Fibroblast of mammary gland (primary cell): ENCODE data around the gene TAOK2.
A peak's percentile ranks its signal among the peaks of the same experiment; 100 is the strongest.

Experiments used
- DNase-seq: peaks from one replicate; pipeline ENCODE4 v3.0.0-alpha.2; 2010; ENCODE audit warnings: low read depth
- H3K4me3 ChIP-seq: 2 replicates; pipeline ENCODE4 v1.5.1; 2011; ENCODE audit warnings: low read depth, mild to moderate bottlenecking, low read length, moderate library complexity; ENCODE audit not compliant: control insufficient read depth
- TF ChIP-seq, protein P1 (sequence below): conservative IDR thresholded peaks from 2 replicates; pipeline ENCODE4 v1.5.1; 2011; ENCODE audit warnings: low read depth, low read length, inconsistent platforms; ENCODE audit not compliant: control insufficient read depth, insufficient read depth

The TAOK2 gene

DNA sequence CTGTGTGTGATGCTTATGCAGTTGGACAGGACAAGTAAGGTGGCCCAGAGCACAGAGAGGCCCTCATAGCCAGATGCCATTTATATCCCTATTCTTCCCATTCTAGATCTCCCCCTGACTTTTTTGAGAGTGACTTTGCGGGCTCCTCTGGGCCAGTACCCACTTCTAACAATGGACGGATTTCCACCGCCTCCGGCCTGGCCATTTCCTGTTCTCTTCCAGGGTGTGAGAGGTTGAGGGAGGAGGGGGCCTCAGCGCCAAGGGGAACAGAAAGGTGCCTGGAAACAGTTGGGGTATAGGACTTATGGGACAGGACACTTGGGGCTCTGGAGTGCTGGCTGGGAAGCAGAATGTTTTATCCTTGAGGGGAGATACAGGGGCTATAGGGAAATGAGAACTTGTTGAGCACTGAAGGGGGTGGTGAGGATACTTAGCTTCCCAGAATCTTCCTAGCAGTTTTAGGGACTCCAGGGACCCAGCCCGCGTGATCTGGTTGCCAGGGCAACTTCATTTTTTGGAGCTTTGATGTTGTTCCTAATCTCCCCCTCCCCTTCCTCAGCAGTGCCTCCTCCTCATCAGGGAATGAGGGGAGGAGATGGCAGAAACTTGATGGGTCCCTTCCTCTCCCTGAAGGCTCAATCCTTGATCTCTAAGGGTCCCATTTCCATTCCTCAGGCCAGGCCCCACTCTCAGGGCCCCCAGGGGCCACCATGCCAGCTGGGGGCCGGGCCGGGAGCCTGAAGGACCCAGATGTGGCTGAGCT is 3.6 kb downstream of the TAOK2 start:
- DNase-seq, result no peak
- TF ChIP-seq, protein P1, sequence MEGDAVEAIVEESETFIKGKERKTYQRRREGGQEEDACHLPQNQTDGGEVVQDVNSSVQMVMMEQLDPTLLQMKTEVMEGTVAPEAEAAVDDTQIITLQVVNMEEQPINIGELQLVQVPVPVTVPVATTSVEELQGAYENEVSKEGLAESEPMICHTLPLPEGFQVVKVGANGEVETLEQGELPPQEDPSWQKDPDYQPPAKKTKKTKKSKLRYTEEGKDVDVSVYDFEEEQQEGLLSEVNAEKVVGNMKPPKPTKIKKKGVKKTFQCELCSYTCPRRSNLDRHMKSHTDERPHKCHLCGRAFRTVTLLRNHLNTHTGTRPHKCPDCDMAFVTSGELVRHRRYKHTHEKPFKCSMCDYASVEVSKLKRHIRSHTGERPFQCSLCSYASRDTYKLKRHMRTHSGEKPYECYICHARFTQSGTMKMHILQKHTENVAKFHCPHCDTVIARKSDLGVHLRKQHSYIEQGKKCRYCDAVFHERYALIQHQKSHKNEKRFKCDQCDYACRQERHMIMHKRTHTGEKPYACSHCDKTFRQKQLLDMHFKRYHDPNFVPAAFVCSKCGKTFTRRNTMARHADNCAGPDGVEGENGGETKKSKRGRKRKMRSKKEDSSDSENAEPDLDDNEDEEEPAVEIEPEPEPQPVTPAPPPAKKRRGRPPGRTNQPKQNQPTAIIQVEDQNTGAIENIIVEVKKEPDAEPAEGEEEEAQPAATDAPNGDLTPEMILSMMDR, result no peak

GRCh38 chr16:29978081-29978480 is 4.4 kb downstream of the TAOK2 start:
- TF ChIP-seq, protein P1, result no peak
- H3K4me3 ChIP-seq, result no peak overlapping the region
- DNase-seq, result no peak

More for the DNA sequence above, 3.6 kb downstream of the TAOK2 start:
- H3K4me3 ChIP-seq, result no peak overlapping the region

GRCh38 chr16:29978564-29979270 is 5.0 kb downstream of the TAOK2 start:
- H3K4me3 ChIP-seq, result no peak overlapping the region
- TF ChIP-seq, protein P1, result no peak
- DNase-seq, result no peak

DNA sequence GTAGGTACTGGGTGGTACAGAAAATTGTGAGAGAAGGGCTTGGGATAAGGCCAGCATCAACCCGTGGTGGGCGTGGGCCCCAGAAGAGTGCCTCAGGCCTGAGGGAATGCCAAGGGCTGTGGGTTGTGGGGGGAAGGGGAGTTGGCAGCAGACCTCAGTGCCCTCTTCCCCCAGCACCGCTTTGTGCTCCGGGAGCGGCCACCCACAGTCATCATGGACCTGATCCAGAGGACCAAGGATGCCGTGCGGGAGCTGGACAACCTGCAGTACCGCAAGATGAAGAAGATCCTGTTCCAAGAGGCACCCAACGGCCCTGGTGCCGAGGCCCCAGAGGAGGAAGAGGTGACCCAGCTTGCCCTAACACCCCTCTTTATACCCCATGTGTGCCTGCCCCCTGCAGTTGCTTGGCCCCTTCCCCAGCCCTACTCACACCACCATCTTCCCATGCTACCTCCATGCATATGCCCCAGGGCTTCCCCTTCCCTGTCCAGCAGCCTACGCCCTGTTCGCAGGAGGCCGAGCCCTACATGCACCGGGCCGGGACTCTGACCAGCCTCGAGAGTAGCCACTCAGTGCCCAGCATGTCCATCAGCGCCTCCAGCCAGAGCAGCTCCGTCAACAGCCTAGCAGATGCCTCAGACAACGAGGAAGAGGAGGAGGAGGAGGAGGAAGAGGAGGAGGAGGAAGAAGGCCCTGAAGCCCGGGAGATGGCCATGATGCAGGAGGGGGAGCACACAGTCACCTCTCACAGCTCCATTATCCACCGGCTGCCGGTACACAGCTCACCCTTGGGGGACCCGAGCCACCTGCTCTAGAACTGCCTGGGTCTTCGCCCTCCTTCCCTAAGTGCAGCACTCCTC is 9.1 kb downstream of the TAOK2 start:
- DNase-seq, result no peak
- no peak overlapping the region for H3K4me3 ChIP-seq
- TF ChIP-seq, protein P1, result no peak

DNA sequence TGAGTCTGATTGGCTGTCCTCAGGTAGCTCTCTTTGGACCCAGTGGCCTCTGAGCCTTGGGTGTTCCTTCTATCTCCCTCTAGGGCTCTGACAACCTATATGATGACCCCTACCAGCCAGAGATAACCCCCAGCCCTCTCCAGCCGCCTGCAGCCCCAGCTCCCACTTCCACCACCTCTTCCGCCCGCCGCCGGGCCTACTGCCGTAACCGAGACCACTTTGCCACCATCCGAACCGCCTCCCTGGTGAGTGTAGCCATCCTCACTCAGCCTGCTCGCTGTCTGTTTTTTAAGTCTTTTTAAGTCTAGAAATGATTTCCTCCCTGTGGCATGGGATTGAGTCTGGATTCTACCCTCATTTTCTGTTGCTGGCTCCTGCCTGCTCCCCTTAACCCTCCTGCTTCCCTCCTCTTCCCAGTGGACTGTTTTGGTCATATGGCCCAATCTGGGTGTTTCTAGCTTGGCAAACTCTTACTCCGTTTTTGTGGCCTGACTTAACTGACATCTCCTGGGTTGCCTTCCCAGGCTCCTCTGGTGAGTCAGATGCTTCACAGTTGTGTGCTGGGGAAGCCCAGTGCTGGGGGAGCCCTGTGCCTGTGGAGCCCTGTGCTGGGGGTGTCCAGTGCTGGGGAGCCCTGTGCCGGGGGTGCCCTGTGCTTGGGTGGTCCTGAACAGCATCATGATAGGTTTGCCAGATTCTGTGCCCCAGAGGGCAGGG is 9.9 kb downstream of the TAOK2 start:
- TF ChIP-seq, protein P1, result no peak
- DNase-seq, result peak; percentile 63

DNA sequence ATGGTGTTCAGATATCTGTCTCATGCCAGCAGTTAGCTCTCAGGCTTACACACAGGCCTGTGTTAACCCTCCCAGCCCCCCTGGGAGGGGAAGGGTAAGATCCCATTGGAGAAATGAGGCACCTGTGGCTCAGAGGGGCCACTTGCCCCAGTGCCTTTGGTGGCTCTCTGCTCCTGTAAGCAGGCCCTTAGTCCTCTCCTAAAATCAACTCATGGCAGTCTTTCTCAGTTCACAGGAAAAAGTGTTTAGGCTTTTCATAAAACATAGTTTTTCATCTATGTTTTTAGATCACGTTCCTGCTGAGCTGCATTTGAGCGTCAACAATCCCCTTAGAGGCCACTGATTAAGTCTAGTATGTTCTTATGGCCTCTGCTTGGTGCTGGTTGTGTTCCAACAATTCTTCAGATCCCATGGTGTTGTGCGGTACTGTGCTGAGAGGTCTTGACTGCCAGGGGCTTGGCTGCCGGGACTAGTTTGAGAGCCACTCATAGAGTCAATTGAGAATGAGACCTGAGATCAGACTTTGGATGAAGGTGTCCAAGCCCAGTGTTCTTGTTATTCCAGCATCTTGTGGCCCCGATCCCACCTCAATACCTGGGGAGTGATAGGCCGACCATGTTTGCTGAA is 10.6 kb downstream of the TAOK2 start:
- no peak for DNase-seq
- no peak overlapping the region for H3K4me3 ChIP-seq
- TF ChIP-seq, protein P1, result no peak

More for the DNA sequence above, 9.9 kb downstream of the TAOK2 start:
- no peak overlapping the region for H3K4me3 ChIP-seq
